H9 (cell line): ENCODE data around the gene CREB3L2. TPM values are rescaled to one million over a fixed set of nuclear protein-coding genes. Genes with fewer than 3 reads are reported as not detected.

Experiments used
- DNase-seq: peaks from one replicate; pipeline ENCODE4 v3.0.0-alpha.2; 2017
- H2AFZ ChIP-seq: one replicate; pipeline ENCODE4 v1.6.1; 2013; ENCODE audit warnings: mild to moderate bottlenecking, low read length, control low read depth, moderate library complexity
- H2AK5ac ChIP-seq: 2 replicates; pipeline ENCODE4 v1.6.1; 2013; ENCODE audit warnings: low read length, control low read depth, mixed read lengths; ENCODE audit not compliant: insufficient read length
- H2BK120ac ChIP-seq: one replicate; pipeline ENCODE4 v1.6.1; 2013; ENCODE audit warnings: low read depth, mild to moderate bottlenecking, low read length, control low read depth, inconsistent platforms; ENCODE audit not compliant: poor library complexity, severe bottlenecking
- H2BK12ac ChIP-seq: 2 replicates; pipeline ENCODE4 v1.6.1; 2013; ENCODE audit warnings: low read length, control low read depth, mixed read lengths, low read depth; ENCODE audit not compliant: insufficient read length
- H2BK15ac ChIP-seq: 2 replicates; pipeline ENCODE4 v1.6.1; 2013; ENCODE audit warnings: low read depth, low read length, control low read depth
- H2BK20ac ChIP-seq: one replicate; pipeline ENCODE4 v1.6.1; 2013; ENCODE audit warnings: low read depth, mild to moderate bottlenecking, low read length, control low read depth, inconsistent platforms; ENCODE audit not compliant: poor library complexity, severe bottlenecking
- H2BK5ac ChIP-seq: 2 replicates; pipeline ENCODE4 v1.6.1; 2013; ENCODE audit warnings: low read length, control low read depth, mixed read lengths; ENCODE audit not compliant: insufficient read length
- H3K14ac ChIP-seq: 2 replicates; pipeline ENCODE4 v1.6.1; 2013; ENCODE audit warnings: low read length, control low read depth; ENCODE audit not compliant: insufficient read depth
- H3K18ac ChIP-seq: 2 replicates; pipeline ENCODE4 v1.6.1; 2013; ENCODE audit warnings: low read depth, mild to moderate bottlenecking, mixed read lengths, low read length, control low read depth; ENCODE audit not compliant: insufficient read length
- H3K23ac ChIP-seq: 2 replicates; pipeline ENCODE4 v1.6.1; 2013; ENCODE audit warnings: low read length, control low read depth, mixed read lengths, low read depth; ENCODE audit not compliant: insufficient read length
- H3K23me2 ChIP-seq: 2 replicates; pipeline ENCODE4 v1.6.1; 2013; ENCODE audit warnings: low read depth, mild to moderate bottlenecking, mixed read lengths, low read length, control low read depth; ENCODE audit not compliant: insufficient read length, poor library complexity, severe bottlenecking
- H3K27ac ChIP-seq: 2 replicates; pipeline ENCODE4 v1.5.1; 2013; ENCODE audit warnings: low read length, control low read depth, mixed read lengths, low read depth; ENCODE audit not compliant: insufficient read length
- H3K27me3 ChIP-seq: 2 replicates; pipeline ENCODE4 v1.6.1; 2013; ENCODE audit warnings: low read length, control low read depth, inconsistent platforms; ENCODE audit not compliant: insufficient read depth
- H3K4ac ChIP-seq: 2 replicates; pipeline ENCODE4 v1.6.1; 2013; ENCODE audit warnings: low read depth, mild to moderate bottlenecking, control low read depth, inconsistent platforms, low read length, moderate library complexity
- H3K4me1 ChIP-seq: 2 replicates; pipeline ENCODE4 v1.6.1; 2013; ENCODE audit warnings: low read length, control low read depth, inconsistent platforms; ENCODE audit not compliant: insufficient read depth
- H3K4me2 ChIP-seq: 2 replicates; pipeline ENCODE4 v1.6.1; 2013; ENCODE audit warnings: low read length, control low read depth, mixed read lengths; ENCODE audit not compliant: insufficient read length, insufficient read depth
- H3K56ac ChIP-seq: 2 replicates; pipeline ENCODE4 v1.6.1; 2013; ENCODE audit warnings: low read depth, mild to moderate bottlenecking, mixed read lengths, low read length, control low read depth; ENCODE audit not compliant: insufficient read length
- H3K79me1 ChIP-seq: 2 replicates; pipeline ENCODE4 v1.6.1; 2013; ENCODE audit warnings: low read depth, mild to moderate bottlenecking, moderate library complexity, low read length, control low read depth, inconsistent platforms; ENCODE audit not compliant: insufficient read depth, poor library complexity, severe bottlenecking
- H3K79me2 ChIP-seq: 2 replicates; pipeline ENCODE4 v1.6.1; 2013; ENCODE audit warnings: low read length, control low read depth, inconsistent platforms; ENCODE audit not compliant: insufficient read depth
- H3K9ac ChIP-seq: 2 replicates; pipeline ENCODE4 v1.6.1; 2013; ENCODE audit warnings: low read length, control low read depth, mixed read lengths; ENCODE audit not compliant: insufficient read length; ENCODE audit errors: extremely low read depth
- H3K9me3 ChIP-seq: one replicate; pipeline ENCODE4 v1.6.1; 2013; ENCODE audit warnings: low read depth, low read length, inconsistent platforms; ENCODE audit not compliant: control insufficient read depth
- H3T11ph ChIP-seq: one replicate; pipeline ENCODE4 v1.6.1; 2013; ENCODE audit warnings: mild to moderate bottlenecking, low read length, control low read depth, inconsistent platforms
- H4K20me1 ChIP-seq: one replicate; pipeline ENCODE4 v1.6.1; 2013; ENCODE audit not compliant: control insufficient read depth, insufficient read length, insufficient read depth
- H4K5ac ChIP-seq: 2 replicates; pipeline ENCODE4 v1.6.1; 2013; ENCODE audit warnings: low read depth, mild to moderate bottlenecking, mixed read lengths, low read length, control low read depth; ENCODE audit not compliant: insufficient read length
- H4K8ac ChIP-seq: replicated peaks from 2 replicates; pipeline ENCODE4 v1.6.1; 2013; ENCODE audit warnings: low read length, control low read depth, mixed read lengths, low read depth; ENCODE audit not compliant: insufficient read length
- H4K91ac ChIP-seq: 2 replicates; pipeline ENCODE4 v1.6.1; 2013; ENCODE audit warnings: low read depth, mild to moderate bottlenecking, moderate library complexity, mixed read lengths, low read length, control low read depth; ENCODE audit not compliant: insufficient read length
- H3K27ac Mint-ChIP-seq, 3 experiments: 2 replicates in 2 of 3; 3 replicates in 1 of 3; pipeline ENCODE4 v1.8.0; 2020 to 2021; ENCODE audit warnings: mixed read lengths in 3 of 3, mild to moderate bottlenecking in 1 of 3, moderate library complexity in 1 of 3
- H3K27me3 Mint-ChIP-seq: 2 replicates; pipeline ENCODE4 v1.8.0; 2021; ENCODE audit warnings: low read depth, mild to moderate bottlenecking, moderate library complexity, mixed read lengths
- H3K36me3 Mint-ChIP-seq, 3 experiments: 2 replicates in 2 of 3; 3 replicates in 1 of 3; pipeline ENCODE4 v1.8.0; 2020 to 2021; ENCODE audit warnings: low read depth in 3 of 3, mixed read lengths in 3 of 3; ENCODE audit not compliant: insufficient read depth in 1 of 3
- H3K4me1 Mint-ChIP-seq, 2 experiments: 2 replicates each; pipeline ENCODE4 v1.8.0; 2020; ENCODE audit warnings: mixed read lengths in 2 of 2
- H3K4me3 Mint-ChIP-seq, 2 experiments: 2 replicates in 1 of 2; 3 replicates in 1 of 2; pipeline ENCODE4 v1.8.0; 2020 to 2021; ENCODE audit warnings: mild to moderate bottlenecking in 2 of 2, mixed read lengths in 2 of 2, moderate library complexity in 1 of 2
- H3K9me3 Mint-ChIP-seq, 2 experiments: 2 replicates in 1 of 2; 3 replicates in 1 of 2; pipeline ENCODE4 v1.8.0; 2020; ENCODE audit warnings: mild to moderate bottlenecking in 2 of 2, mixed read lengths in 2 of 2, moderate library complexity in 1 of 2
- WGBS: extraction: QIAGEN DNeasy Blood & Tissue Kit; methylation state at CpG from one replicate; pipeline ENCODE4 v1.1.7; 2013; ENCODE audit warnings: missing lambda C conversion rate, low lambda C conversion rate, mixed read lengths; ENCODE audit not compliant: insufficient read length; ENCODE audit errors: extremely low coverage; 5-methylcytosine and 5-hydroxymethylcytosine counted together
- total RNA-seq: library from RNA; stranded (reverse); gene quantifications from 2 replicates; pipeline ENCODE4 v1.2.1, GENCODE V29; 2021
- TF ChIP-seq, protein P1 (sequence below): fragments of 200-600 bp; sonication (generic); conservative IDR thresholded peaks from 3 replicates; pipeline ENCODE4 v1.8.0; 2021; ENCODE audit warnings: antibody characterized with exemption, mild to moderate bottlenecking

Gene CREB3L2
- total RNA-seq, 1 experiment from 2014 or later: 60.7 TPM

DNA sequence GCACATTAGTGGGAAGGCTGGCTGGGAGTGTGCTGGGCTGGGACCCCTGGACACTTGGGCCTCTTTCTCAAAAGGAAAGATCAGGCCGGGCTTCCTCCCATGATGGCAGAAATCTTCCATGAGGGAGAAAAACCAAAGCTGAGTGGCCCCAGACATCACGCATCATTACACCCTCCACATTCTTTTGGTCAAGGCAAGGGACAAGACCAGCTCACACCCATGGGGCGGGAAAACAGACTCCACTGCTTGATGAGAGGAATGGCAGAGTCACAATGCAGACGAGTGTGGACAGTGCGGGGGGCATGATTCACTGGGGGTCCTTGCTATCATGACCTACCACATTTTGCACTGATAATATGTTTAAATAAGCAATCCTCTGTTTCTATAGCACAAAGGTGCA is 73.3 kb downstream of the CREB3L2 start:
- no peaks in the 10 kb centered on the region for H3K79me1 ChIP-seq
- H3K9ac ChIP-seq: no peak overlapping the region
- H2BK120ac ChIP-seq: no peak overlapping the region
- WGBS: no CpG with 5 or more reads among the region's 5 CpGs
- TF ChIP-seq, protein P1, sequence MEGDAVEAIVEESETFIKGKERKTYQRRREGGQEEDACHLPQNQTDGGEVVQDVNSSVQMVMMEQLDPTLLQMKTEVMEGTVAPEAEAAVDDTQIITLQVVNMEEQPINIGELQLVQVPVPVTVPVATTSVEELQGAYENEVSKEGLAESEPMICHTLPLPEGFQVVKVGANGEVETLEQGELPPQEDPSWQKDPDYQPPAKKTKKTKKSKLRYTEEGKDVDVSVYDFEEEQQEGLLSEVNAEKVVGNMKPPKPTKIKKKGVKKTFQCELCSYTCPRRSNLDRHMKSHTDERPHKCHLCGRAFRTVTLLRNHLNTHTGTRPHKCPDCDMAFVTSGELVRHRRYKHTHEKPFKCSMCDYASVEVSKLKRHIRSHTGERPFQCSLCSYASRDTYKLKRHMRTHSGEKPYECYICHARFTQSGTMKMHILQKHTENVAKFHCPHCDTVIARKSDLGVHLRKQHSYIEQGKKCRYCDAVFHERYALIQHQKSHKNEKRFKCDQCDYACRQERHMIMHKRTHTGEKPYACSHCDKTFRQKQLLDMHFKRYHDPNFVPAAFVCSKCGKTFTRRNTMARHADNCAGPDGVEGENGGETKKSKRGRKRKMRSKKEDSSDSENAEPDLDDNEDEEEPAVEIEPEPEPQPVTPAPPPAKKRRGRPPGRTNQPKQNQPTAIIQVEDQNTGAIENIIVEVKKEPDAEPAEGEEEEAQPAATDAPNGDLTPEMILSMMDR: no peak
- Mint-ChIP-seq H3K27ac (no peak overlapping the region), H3K9me3 (no peaks in the 10 kb centered on the region; a peak in 2 of 5 replicates), H3K27me3 (no peaks in the 10 kb centered on the region), H3K4me3 (no peak overlapping the region), H3K36me3 (peaks cover 26 to 47% (median 38%) of the 10 kb centered on the region in 3 experiments), H3K4me1 (peaks cover 6 to 8% of the 10 kb centered on the region in 2 experiments)
- no peak overlapping the region for H2BK20ac ChIP-seq
- no peak overlapping the region for H3K23ac ChIP-seq
- H3K18ac ChIP-seq: no peak overlapping the region
- no peak overlapping the region for H3K56ac ChIP-seq
- no peaks in the 10 kb centered on the region for H3K23me2 ChIP-seq
- DNase-seq: no peak
- no peak overlapping the region for H3K4me2 ChIP-seq
- no peak overlapping the region for H4K91ac ChIP-seq
- H3K27me3 ChIP-seq: no peaks in the 10 kb centered on the region
- H2AFZ ChIP-seq: no peak overlapping the region
- no peaks in the 10 kb centered on the region for H3K9me3 ChIP-seq
- H3K4ac ChIP-seq: no peak overlapping the region
- H3K14ac ChIP-seq: no peak overlapping the region
- H2BK15ac ChIP-seq: no peak overlapping the region
- no peak overlapping the region for H4K8ac ChIP-seq
- H3T11ph ChIP-seq: no peak overlapping the region
- H3K79me2 ChIP-seq: peaks cover 3% of the 10 kb centered on the region; the same call in 1 of the 2 replicates
- H2AK5ac ChIP-seq: no peak overlapping the region
- peaks cover 5% of the 10 kb centered on the region; the same call in 1 of the 2 replicates for H3K4me1 ChIP-seq
- H2BK12ac ChIP-seq: no peak overlapping the region
- no peak overlapping the region for H3K27ac ChIP-seq
- no peaks in the 10 kb centered on the region for H4K20me1 ChIP-seq
- no peak overlapping the region for H4K5ac ChIP-seq
- H2BK5ac ChIP-seq: no peak overlapping the region
